ENCODE data around the gene C1QTNF8. TPM values are rescaled to one million over a fixed set of nuclear protein-coding genes. Genes with fewer than 3 reads are reported as not detected.

C1QTNF8 gene
- total and polyA plus RNA-seq, 2 experiments from 2014 or later: not detected

GRCh38 chr16:1126586-1126985 is 30.5 kb upstream of the C1QTNF8 start:
- H3K9me3 ChIP-seq (ENCODE audit: low read depth): no peaks in the 10 kb centered on the region
- H3K27me3 ChIP-seq (replicated peaks; ENCODE audit: insufficient read depth): no peaks in the 10 kb centered on the region
- H3K27ac ChIP-seq: no peak overlapping the region
- H2AFZ ChIP-seq: no peak overlapping the region
- H3K36me3 ChIP-seq (ENCODE audit: low read depth): no peaks in the 10 kb centered on the region
- WGBS, 2 experiments (ENCODE audit: low coverage in 1 of 2, low lambda C conversion rate in 2 of 2, missing lambda C conversion rate in 2 of 2): 9 to 17% methylated on average over 6 to 9 of the region's 10 CpGs
- H3K9ac ChIP-seq: no peak overlapping the region
- no peaks in the 10 kb centered on the region for H3K9me2 ChIP-seq (ENCODE audit: insufficient read depth)
- H3K4me2 ChIP-seq (ENCODE audit: unreplicated experiment): no peak overlapping the region
- H3K79me2 ChIP-seq (ENCODE audit: insufficient read depth): no peaks in the 10 kb centered on the region
- TF ChIP-seq EZH2 (IDR thresholded peaks at IDR 0.05; ENCODE audit: insufficient read depth, poor library complexity, severe bottlenecking) (no peak), EZH2phosphoT487 (IDR thresholded peaks at IDR 0.05; ENCODE audit: insufficient read depth, low read depth) (no peak)
- H3K4me1 ChIP-seq (ENCODE audit: insufficient read depth): no peaks in the 10 kb centered on the region
- DNase-seq: no peak
- H3F3A ChIP-seq (ENCODE audit: insufficient read depth): no peaks in the 10 kb centered on the region
- in situ Hi-C loops (cut with MboI): no loop called here
- H3K4me3 ChIP-seq: no peak overlapping the region
- no peaks in the 10 kb centered on the region for H4K20me1 ChIP-seq (ENCODE audit: insufficient read depth)

GRCh38 chr16:1126044-1126443 is 30.0 kb upstream of the C1QTNF8 start:
- Histone ChIP-seq H3K4me3 (no peak overlapping the region), H3K9me2 (ENCODE audit: insufficient read depth) (no peaks in the 10 kb centered on the region), H3F3A (ENCODE audit: insufficient read depth) (no peaks in the 10 kb centered on the region), H3K9ac (no peak overlapping the region), H3K36me3 (ENCODE audit: low read depth) (no peaks in the 10 kb centered on the region), H4K20me1 (ENCODE audit: insufficient read depth) (no peaks in the 10 kb centered on the region), H3K4me2 (ENCODE audit: unreplicated experiment) (no peak overlapping the region), H3K27me3 (replicated peaks; ENCODE audit: insufficient read depth) (0 out of 2 replicates have a peak, but pooled peaks cover 1% of the 10 kb centered on the region), H3K9me3 (ENCODE audit: low read depth) (no peaks in the 10 kb centered on the region), H2AFZ (no peak overlapping the region), H3K4me1 (ENCODE audit: insufficient read depth) (no peaks in the 10 kb centered on the region), H3K27ac (no peak overlapping the region), H3K79me2 (ENCODE audit: insufficient read depth) (no peaks in the 10 kb centered on the region)
- 9 to 18% methylated on average over 14 to 17 of the region's 17 CpGs for WGBS, 2 experiments (ENCODE audit: low coverage in 1 of 2, low lambda C conversion rate in 2 of 2, missing lambda C conversion rate in 2 of 2)
- in situ Hi-C loops (cut with MboI): no loop called here
- no peak for TF ChIP-seq EZH2phosphoT487 (IDR thresholded peaks at IDR 0.05; ENCODE audit: insufficient read depth, low read depth)
- no peak for TF ChIP-seq EZH2 (IDR thresholded peaks at IDR 0.05; ENCODE audit: insufficient read depth, poor library complexity, severe bottlenecking)
- DNase-seq: no peak

GRCh38 chr16:1125471-1125870 is 29.4 kb upstream of the C1QTNF8 start:
- no peak overlapping the region for H3K4me3 ChIP-seq
- H3K27ac ChIP-seq: no peak overlapping the region
- no peak overlapping the region for H3K9ac ChIP-seq
- 2 to 3% methylated on average over 12 to 17 of the region's 18 CpGs for WGBS, 2 experiments (ENCODE audit: low coverage in 1 of 2, low lambda C conversion rate in 2 of 2, missing lambda C conversion rate in 2 of 2)
- H3K9me3 ChIP-seq (ENCODE audit: low read depth): no peaks in the 10 kb centered on the region
- no peaks in the 10 kb centered on the region for H3K4me1 ChIP-seq (ENCODE audit: insufficient read depth)
- H3K4me2 ChIP-seq (ENCODE audit: unreplicated experiment): no peak overlapping the region
- no peaks in the 10 kb centered on the region for H3K36me3 ChIP-seq (ENCODE audit: low read depth)
- DNase-seq: peak; percentile 77
- H3K9me2 ChIP-seq (ENCODE audit: insufficient read depth): no peaks in the 10 kb centered on the region
- in situ Hi-C loops (cut with MboI): no loop called here
- no peak overlapping the region for H2AFZ ChIP-seq
- TF ChIP-seq EZH2 (IDR thresholded peaks at IDR 0.05; ENCODE audit: insufficient read depth, poor library complexity, severe bottlenecking): no peak
- no peak for TF ChIP-seq EZH2phosphoT487 (IDR thresholded peaks at IDR 0.05; ENCODE audit: insufficient read depth, low read depth)
- no peaks in the 10 kb centered on the region for H3F3A ChIP-seq (ENCODE audit: insufficient read depth)
- H4K20me1 ChIP-seq (ENCODE audit: insufficient read depth): no peaks in the 10 kb centered on the region
- 0 out of 2 replicates have a peak, but pooled peaks cover 7% of the 10 kb centered on the region for H3K27me3 ChIP-seq (replicated peaks; ENCODE audit: insufficient read depth)
- H3K79me2 ChIP-seq (ENCODE audit: insufficient read depth): no peaks in the 10 kb centered on the region

GRCh38 chr16:1124795-1125194 is 28.8 kb upstream of the C1QTNF8 start:
- 62 to 80% methylated on average over 8 to 9 of the region's 11 CpGs for WGBS, 2 experiments (ENCODE audit: low coverage in 1 of 2, low lambda C conversion rate in 2 of 2, missing lambda C conversion rate in 2 of 2)
- in situ Hi-C loops (cut with MboI): no loop called here

DNA sequence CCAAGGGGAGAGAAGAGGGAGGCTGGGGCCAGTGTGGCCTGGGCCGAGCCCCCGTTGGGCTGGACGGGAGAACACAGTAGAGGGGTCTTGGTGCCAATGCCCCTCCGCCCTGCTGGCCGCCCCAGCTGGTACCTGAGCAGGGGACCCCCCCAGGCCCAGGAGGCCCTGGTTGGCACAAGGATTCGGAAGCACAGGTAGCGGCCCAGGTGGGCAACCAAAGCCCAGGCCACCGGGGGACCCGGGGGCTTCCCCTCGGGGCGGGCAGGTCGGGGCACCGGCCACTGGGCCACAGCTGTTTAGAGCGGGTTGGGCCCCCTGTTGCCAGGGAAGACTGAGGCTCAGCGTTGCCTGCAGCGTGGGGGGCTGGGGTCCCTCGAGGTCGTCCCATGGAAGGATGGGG is 28.2 kb upstream of the C1QTNF8 start:
- in situ Hi-C loops (cut with MboI): no loop called here
- no peak overlapping the region for H2AFZ ChIP-seq
- H4K20me1 ChIP-seq (ENCODE audit: insufficient read depth): no peaks in the 10 kb centered on the region
- no peak overlapping the region for H3K4me3 ChIP-seq
- H3K36me3 ChIP-seq (ENCODE audit: low read depth): no peaks in the 10 kb centered on the region
- no peaks in the 10 kb centered on the region for H3K9me3 ChIP-seq (ENCODE audit: low read depth)
- no peak overlapping the region for H3K4me2 ChIP-seq (ENCODE audit: unreplicated experiment)
- H3F3A ChIP-seq (ENCODE audit: insufficient read depth): no peaks in the 10 kb centered on the region
- TF ChIP-seq EZH2 (IDR thresholded peaks at IDR 0.05; ENCODE audit: insufficient read depth, poor library complexity, severe bottlenecking) (no peak), EZH2phosphoT487 (IDR thresholded peaks at IDR 0.05; ENCODE audit: insufficient read depth, low read depth) (no peak)
- 0 out of 2 replicates have a peak, but pooled peaks cover 11% of the 10 kb centered on the region for H3K27me3 ChIP-seq (replicated peaks; ENCODE audit: insufficient read depth)
- no peak overlapping the region for H3K27ac ChIP-seq
- DNase-seq: no peak
- no peaks in the 10 kb centered on the region for H3K79me2 ChIP-seq (ENCODE audit: insufficient read depth)
- 37 to 51% methylated on average over 5 to 18 of the region's 18 CpGs for WGBS, 2 experiments (ENCODE audit: low coverage in 1 of 2, low lambda C conversion rate in 2 of 2, missing lambda C conversion rate in 2 of 2)
- no peaks in the 10 kb centered on the region for H3K4me1 ChIP-seq (ENCODE audit: insufficient read depth)
- no peaks in the 10 kb centered on the region for H3K9me2 ChIP-seq (ENCODE audit: insufficient read depth)
- H3K9ac ChIP-seq: no peak overlapping the region

More at GRCh38 chr16:1124795-1125194, 28.8 kb upstream of the C1QTNF8 start:
- Histone ChIP-seq H3K4me2 (ENCODE audit: unreplicated experiment) (no peak overlapping the region), H3K36me3 (ENCODE audit: low read depth) (no peaks in the 10 kb centered on the region), H3K79me2 (ENCODE audit: insufficient read depth) (no peaks in the 10 kb centered on the region), H3K27ac (no peak overlapping the region), H3K4me3 (no peak overlapping the region), H3K4me1 (ENCODE audit: insufficient read depth) (no peaks in the 10 kb centered on the region), H3K27me3 (replicated peaks; ENCODE audit: insufficient read depth) (0 out of 2 replicates have a peak, but pooled peaks cover 11% of the 10 kb centered on the region), H3K9ac (no peak overlapping the region), H4K20me1 (ENCODE audit: insufficient read depth) (no peaks in the 10 kb centered on the region), H3K9me2 (ENCODE audit: insufficient read depth) (no peaks in the 10 kb centered on the region), H3F3A (ENCODE audit: insufficient read depth) (no peaks in the 10 kb centered on the region), H3K9me3 (ENCODE audit: low read depth) (no peaks in the 10 kb centered on the region), H2AFZ (no peak overlapping the region)
- no peak for TF ChIP-seq EZH2phosphoT487 (IDR thresholded peaks at IDR 0.05; ENCODE audit: insufficient read depth, low read depth)
- TF ChIP-seq EZH2 (IDR thresholded peaks at IDR 0.05; ENCODE audit: insufficient read depth, poor library complexity, severe bottlenecking): no peak
- no peak for DNase-seq

All from GM23248 (cell line).